ENCODE results near the gene ANAPC7.
"Not testable (repeated sequence)": the region's sequence is repeated elsewhere in the genome, so short reads cannot be mapped to it uniquely, and the experiment has no call there.

Gene ANAPC7, protein sequence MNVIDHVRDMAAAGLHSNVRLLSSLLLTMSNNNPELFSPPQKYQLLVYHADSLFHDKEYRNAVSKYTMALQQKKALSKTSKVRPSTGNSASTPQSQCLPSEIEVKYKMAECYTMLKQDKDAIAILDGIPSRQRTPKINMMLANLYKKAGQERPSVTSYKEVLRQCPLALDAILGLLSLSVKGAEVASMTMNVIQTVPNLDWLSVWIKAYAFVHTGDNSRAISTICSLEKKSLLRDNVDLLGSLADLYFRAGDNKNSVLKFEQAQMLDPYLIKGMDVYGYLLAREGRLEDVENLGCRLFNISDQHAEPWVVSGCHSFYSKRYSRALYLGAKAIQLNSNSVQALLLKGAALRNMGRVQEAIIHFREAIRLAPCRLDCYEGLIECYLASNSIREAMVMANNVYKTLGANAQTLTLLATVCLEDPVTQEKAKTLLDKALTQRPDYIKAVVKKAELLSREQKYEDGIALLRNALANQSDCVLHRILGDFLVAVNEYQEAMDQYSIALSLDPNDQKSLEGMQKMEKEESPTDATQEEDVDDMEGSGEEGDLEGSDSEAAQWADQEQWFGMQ

DNA sequence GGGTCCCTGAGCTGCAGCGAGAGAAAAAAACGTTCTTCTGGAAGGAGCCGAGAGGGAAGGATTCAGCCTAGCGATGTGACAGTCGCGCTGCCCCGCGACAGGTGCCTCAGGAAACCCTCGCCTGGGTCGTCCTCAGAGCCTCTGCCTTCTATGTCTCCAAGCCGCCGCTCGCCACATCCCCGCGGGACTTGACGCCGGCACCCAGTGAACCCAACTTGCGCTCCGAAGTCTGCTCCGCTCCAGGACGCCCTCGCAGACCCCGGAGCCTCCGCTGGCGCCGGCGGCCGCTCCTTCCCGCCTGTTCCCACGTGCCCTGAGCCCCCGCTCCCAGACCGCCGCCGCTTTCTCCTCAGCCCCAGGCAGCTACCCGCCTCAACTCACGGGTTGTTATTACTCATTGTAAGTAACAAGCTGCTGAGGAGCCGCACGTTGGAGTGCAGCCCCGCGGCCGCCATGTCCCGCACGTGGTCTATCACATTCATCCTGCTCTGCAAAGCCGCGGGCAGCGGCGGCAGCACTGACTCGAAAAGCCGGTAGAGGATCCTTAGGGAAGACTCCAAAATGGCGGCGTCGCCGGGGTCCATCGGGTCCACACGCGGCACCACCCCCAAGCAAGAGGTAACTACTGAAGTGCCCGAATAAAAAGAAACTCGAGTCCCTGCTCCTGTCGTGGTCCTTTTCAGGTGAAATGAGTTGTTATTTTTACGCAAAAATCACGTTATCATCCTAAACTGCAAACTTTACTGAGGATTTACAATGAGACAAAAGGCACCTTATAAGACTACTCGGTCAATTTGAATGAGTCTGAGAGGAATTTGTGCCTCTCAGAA is at the start of gene ANAPC7:
ANAPC7 (minus strand) TSS at position 563 of the 830 bp plus-strand sequence; CDS start at position 482, 81 bp downstream.
- peak; percentile 88 for DNase-seq (ENCODE audit: low spot score)

DNA sequence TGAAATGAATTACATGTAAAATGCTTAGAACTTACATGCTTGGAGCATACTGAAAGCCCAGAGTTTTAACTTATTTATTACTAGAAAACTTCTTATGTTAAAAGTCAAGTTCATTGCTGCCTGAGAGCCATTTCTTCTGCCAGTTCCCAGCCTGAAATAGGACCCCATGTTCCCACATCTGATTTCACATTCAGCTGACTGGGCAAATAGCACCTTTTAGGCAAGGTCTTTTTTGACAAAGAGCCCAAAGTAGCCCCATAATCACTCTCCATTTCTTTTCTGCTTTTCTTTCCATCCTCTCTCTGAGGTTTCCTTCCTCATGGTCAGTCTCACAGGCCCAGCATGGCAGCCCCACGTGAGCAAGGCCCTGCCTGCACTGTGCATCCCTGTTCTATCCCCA is 47.8 kb upstream of the ANAPC7 start:
- no peak for DNase-seq (ENCODE audit: low spot score)

DNA sequence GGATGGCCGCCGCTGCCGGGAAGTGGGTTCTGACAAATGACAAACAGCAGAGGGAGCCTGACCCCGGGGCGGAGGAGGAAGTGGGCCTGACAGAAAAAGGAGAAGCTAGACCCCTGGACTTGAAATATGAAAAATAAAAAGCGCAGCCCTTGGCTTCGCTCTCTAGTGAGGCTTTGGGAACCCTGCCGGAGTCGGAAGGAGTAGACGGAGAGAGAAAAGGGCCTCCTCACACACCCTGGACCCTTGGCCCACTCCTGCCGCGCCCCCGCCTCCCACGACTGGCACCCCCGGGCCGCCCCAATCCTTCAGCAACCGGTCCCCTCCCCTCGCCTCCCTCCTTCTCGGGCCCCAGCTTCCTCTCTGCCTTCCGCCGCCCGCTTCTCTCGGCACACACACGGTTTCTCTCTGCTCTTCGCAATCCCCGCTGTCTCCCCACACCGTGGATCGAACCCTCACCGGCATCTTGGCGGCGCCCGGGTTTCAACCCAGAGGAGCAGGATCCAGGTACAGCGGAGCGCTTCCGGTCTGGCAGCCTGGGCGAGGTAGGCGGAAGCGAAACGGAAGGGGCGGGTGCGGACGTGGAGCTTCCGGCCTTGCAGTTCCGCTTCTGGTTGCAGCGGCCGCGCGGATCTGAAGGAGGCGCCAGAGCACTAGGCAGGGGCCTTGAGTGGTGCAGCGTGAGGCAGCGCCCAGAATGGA is 46.4 kb upstream of the ANAPC7 start, which contains the start of gene ARPC3:
ARPC3 (minus strand) TSS at position 539 of the 699 bp plus-strand sequence; CDS start at position 462, 77 bp downstream.
- peak; percentile 94 for DNase-seq (ENCODE audit: low spot score)

DNA sequence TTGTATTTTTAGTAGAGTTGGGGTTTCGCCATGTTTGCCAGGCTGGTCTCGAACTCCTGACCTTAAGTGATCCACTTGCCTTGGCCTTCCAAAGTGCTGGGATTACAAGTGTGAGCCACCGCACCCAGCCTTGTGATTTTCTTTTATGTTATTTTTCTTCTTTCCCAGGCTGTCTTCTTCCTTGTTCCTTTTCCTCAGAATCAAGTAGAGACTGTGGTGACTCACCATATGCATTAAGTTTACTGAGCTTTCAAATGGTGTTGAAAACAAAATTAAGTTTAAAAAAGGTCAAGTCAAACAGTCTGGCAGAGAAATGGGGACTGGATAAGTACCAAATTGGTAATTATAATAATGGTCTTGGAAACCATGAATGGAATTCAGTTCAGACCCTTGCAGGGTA is 40.9 kb upstream of the ANAPC7 start:
- DNase-seq (ENCODE audit: low spot score): no peak

DNA sequence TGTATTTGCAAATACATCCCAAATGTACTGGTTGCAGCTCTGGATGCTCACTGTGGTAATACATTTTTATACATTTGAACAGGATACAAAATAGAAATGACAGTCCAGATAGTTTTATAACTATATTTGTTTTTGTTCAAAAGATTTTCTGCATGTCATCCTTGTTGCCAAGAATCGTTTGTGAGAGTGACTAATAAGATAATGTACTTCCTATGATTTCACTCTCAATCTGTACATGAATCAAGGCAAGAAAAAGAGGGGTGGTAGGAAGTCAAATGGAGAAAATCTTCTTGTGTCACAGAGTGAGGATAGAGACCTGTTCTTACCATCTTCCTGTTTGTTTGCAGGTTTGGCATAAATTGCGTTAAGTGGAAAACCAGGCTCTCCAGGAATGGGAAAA is 32.7 kb upstream of the ANAPC7 start:
- DNase-seq (ENCODE audit: low spot score): no peak

DNA sequence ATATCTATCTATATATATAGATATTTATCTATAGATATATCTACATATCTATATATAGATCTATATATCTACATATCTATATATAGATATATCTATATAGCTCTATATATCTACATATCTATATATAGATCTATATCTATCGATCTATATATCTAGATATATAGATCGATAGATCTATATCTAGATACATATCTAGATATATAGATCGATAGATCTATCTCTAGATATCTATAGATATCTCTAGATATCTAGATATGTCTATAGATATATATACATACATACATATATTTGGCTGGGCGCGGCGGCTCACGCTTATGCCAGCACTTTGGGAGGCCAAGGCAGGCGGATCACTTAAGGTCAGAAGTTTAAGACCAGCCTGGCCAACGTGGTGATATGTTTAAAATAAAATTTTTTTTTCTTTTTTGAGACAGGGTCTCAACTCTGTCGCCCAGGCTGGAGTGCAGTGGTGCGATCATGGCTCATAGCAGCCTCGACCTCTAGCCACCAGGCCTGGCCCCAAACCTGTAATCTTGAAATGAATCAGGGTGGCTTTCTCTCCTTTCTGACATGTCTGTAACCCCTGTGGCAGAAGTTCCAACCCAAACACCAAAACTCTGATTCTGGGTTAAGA is 28.6 kb upstream of the ANAPC7 start:
- no peak for DNase-seq (ENCODE audit: low spot score)

DNA sequence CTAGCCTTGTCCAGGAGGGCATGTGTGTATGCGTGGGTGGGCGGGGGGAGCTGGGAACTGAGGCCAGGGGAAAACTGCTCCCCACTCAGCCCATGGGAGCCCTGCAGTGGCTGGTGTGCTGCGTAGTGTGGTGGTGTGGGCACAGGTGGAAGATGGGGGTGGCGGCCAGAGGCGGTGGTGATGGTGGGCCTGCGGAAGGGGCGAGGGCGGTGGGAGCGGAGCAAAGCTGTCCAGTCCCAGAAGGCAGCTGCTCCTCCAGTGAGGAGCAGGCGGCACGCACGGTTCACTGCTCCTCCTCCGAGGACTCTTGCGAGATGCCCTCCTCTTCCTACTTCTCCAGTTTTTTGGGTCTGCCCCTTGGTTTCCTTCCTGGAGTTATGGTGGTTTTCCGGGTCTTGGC is 26.2 kb upstream of the ANAPC7 start:
- DNase-seq (ENCODE audit: low spot score): not testable (repeated sequence)

DNA sequence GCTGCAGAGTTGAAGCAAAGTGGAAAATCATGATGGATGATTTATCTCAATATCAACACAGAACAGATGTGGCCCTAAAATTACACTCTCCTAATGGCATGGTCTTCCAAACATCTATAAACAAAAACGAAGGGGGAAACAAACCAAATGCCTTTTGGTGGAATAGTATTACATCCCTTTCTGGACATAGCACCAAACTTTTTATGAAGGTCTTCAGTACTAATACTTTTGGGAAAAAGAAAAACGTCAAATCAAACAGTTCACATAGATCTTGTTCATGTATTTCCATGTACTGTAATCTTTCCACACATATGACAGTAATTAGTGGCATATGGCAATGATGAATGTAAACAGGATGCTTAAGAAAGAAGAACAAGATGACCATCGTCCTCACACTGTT is 22.9 kb upstream of the ANAPC7 start:
- DNase-seq (ENCODE audit: low spot score): no peak

DNA sequence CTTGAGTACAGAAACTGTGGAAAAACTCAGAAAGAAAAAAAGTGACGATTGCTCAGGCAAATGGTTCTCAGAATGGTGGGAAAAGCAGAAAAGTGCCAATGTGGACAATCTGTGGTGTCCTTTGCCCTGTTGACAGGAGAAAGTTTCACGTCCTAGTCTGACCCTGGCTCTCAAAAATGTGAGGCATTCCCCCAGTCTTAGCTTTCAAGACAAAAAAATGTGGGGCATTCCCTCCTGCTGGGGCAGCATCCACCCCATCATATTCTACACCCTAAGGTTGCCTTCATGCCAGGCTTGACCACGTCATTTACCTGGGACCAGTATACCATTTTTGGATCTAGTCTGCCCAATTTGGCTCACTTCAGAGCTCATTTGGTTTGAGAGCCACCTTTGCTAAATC is 20.7 kb upstream of the ANAPC7 start:
- DNase-seq (ENCODE audit: low spot score): no peak

DNA sequence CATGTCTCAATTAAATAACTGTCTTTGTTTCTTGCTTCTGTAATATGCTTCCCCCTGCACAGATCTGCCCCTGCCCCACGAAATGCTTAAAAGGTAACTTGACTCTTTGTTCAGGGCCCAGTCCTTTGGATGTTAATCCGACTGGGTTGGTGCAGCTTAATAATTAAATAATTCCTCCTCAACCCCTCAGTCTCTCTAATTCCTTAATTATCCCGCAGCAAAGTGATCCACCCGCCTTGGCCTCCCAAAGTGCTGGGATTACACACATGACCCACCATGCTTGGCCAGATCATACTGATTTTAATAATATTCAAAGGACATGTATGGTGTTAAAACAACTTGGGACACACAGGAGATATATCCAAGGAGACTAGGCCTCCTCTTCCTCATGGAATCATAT is 18.2 kb upstream of the ANAPC7 start:
- DNase-seq (ENCODE audit: low spot score): no peak

DNA sequence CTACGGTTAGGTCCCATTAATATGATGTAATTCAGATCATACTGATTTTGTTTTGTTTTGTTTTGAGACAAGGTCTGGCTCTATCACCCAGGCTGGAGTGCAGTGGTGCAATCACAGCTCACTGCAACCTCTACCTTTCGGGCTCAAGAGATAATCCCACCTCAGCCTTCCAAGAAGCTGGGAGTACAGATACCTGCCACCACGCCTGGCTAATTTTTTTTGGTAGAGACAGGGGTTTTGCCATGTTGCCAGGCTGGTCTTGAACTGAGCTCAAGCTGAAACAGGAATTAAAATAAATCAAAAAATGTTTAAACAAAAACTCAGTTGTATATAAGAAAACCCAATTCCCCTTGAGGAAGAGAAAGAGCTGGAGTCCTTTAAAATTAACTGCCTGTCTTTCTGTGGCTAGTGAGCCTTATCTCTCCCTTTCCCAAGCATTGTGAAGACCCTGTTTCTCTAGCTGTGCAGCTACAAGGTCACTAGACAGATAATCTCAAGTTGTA is 17.7 kb upstream of the ANAPC7 start:
- no peak for DNase-seq (ENCODE audit: low spot score)

DNA sequence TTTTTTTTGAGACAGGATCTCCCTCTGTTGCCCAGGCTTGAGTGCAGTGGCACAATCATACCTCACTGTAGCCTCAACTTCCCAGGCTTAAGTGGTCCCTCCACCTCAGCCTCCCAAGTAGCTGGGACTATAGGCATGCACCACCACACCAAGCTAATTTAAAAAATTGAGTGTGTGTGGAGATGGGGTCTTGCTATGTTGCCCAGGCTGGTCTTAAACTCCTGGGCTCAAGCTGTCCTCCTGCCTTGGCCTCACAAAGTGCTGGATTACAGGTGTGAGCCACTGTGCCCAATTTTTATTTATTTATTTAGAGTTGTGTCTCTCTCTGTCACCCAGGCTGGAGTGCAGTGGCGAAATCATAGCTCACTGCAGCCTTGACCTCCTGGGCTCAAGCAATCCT is 17.1 kb upstream of the ANAPC7 start:
- not testable (repeated sequence) for DNase-seq (ENCODE audit: low spot score)

DNA sequence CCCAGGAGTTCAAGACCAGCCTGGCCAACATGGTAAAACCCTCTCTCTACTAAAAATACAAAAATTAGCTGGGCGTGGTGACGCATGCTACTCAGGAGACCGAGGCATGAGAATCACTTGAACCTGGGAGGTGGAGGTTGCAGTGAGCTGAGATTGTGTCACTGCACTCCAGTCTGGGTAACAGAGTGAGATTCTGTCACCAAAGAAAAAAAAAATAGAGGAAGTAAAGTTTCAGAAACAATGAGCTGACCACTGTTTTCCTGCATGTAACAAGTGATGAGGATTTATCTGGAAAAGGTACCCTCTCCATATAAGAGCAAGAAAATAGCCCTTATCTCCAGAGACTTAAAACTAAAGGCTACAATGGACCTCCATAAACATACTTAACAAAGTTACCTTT is 13.6 kb upstream of the ANAPC7 start:
- not testable (repeated sequence) for DNase-seq (ENCODE audit: low spot score)

DNA sequence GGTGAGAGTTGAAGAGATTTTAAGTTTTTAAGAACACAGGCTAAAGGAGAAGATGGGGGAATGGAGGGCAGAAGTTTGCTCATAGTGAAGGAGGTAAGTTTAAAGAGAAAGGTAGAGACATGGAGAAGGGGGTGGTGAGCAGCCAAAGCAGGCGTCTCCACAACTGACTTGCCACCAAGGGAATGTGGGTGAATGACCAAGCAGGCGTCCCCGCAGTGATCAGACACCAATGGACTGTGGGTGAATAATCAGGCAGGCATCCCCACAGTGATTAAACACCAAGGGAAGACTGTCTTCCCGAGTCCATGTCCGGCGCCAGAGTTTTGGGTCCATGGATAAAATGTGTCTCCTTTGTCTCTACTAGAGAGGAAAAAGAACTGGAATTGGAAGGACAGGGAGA is 6.6 kb upstream of the ANAPC7 start:
- not testable (repeated sequence) for DNase-seq (ENCODE audit: low spot score)

DNA sequence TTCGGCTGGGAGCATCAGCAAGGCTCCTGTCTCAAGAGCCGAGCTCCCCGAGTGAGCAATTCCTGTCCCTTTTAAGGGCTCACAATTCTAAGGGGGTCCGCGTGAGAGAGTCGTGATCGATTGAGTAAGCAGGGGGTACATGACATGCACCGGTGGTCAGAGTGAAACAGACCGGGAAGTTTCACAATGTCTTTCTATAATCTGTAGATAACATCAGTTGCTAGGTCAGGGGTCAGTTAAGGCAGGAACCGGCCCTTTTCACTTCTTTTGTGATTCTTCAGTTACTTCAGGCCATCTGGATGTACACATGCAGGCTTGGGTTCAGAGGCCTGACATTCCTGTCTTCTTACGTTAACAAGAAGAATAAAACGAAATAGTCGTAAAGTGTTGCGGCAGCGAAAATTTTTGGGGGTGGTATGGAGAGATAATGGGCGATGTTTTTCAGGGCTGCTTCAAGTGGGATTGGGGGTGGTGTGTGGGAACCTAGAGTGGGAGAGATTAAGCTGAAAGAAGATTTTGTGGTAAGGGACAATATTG is 1.7 kb upstream of the ANAPC7 start:
- DNase-seq (ENCODE audit: low spot score): not testable (repeated sequence)

DNA sequence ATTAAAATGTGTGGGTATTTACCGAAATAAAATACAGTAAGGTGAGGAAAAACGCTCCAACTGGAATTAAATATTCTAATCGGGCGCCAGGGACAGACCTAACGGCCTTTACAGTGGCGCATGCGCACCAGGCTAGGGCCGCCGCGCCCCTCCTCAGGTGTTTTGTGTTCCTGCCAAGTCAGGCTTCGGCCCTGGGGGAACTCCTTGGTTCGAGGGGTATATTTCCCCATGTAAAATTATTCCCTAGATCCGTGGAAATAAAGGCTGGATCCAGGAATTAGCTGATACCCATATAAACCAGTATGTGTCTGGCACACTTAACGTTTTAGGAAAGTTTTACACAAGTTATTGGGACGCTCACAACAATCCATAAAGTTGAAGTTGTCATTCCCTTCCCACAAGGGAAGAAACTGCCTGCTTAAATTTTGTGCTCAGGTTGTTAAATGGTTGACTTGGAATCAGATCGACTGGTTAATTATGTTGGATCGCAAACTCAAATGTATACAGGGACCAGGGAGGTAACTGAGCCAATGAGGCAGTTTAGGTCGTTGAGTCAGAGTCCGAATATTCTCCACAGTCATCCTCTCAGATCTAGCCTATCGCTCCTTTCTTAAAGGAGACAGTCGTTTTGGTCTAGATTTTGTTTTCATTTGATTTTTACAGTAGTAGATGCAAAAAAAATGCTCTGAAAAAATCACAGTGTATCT is 621 bp upstream of the ANAPC7 start:
- DNase-seq (ENCODE audit: low spot score): peak; percentile 83

DNA sequence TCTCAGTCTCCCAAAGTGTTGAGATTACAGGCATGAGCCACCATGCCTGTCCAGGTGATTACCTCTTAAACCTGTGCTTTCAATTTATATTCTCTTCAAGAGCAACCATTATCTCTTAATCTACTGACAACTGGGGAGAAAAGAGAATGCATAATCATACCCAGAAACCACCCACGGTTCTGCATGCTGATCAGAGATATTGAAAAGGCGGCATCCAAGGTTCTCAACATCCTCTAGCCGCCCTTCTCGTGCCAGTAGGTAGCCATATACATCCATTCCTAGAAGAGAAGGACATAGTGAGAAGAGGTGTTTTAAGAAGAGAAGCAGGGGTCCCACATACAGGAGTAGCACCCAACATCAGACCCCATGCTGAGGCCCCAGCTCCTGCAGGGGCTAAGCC is 20.8 kb downstream of the ANAPC7 start:
- no peak for DNase-seq (ENCODE audit: low spot score)

DNA sequence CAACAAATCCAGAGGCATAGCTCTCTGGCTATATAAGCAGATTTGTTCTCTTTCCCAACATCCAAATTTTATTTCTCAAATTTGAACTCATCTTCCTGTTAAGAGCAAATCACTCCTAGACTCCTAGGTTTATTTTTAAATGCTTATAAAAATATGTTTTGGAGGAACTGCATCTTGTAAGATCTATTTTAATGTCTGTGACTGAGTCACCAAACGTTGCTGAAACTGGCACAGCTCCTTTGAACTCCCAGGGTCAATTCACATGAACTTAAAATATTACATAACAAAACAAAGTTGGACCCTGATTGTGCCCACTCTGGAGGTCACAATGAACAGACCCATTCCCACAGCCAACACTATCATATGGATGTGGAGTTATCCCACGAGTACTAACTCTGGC is 23.9 kb downstream of the ANAPC7 start:
- DNase-seq (ENCODE audit: low spot score): no peak

DNA sequence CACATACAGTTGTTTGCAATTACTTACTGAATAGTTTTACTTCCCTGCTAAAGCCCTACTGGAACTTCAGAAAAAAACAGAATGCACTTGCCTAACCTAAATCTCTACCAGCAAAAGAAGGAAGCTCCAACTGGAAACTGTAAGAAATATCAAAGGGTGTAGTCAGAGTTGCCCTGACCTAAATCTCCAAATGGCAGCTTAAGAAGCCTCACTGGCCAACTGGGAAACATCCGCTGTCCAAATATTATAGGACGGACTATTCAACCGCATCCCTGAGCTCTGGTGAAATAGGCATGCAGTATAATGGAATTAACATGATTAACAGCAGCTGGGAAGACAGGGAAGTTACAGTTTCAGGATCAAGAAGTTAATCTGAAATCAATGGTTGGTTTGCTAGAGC is 24.3 kb downstream of the ANAPC7 start:
- no peak for DNase-seq (ENCODE audit: low spot score)

DNA sequence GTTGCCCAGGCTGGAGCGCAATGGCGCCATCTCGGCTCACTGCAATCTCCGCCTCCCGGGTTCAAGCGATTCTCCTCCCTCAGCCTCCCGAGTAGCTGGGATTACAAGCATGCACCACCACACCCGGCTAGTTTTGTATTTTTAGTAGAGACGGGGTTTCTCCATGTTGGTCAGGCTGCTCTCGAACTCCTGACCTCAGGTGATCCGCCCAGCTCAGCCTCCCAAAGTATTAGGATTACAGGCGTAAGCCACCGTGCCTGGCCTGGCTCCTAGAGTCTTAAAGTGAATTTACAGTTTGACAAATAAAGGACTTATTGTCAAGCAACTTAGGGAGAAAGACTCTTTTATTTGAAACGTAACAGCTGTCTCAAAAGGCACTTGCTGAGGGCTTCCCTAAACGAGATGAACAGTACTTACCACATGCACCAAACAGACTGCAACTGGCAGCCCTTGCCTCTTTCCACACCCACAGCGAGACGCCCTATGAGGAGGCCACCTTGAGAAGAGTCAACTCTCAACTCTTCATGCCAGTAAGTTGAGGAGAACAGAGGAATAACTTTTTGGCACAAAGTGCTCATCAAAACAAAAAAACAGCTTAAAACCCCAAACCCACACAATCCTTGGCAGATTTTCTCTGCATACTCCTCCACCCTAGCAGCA is 25.2 kb downstream of the ANAPC7 start:
- not testable (repeated sequence) for DNase-seq (ENCODE audit: low spot score)
